HG03095 (cell line): ENCODE results near the gene ZNF185.

Experiments
- ATAC-seq: cut with Tn5 transposase; IDR thresholded peaks from one replicate; pipeline ENCODE4 v1.9.1; 2021; ENCODE audit warnings: moderate library complexity; ENCODE audit not compliant: unreplicated experiment

ZNF185 gene

GRCh38 chrX:152915541-152916241 is 17.8 kb downstream of the ZNF185 start:
- ATAC-seq = peak; percentile 77

- no peak for ATAC-seq
Observed at GRCh38 chrX:152917656-152918579, 20.1 kb downstream of the ZNF185 start.

DNA sequence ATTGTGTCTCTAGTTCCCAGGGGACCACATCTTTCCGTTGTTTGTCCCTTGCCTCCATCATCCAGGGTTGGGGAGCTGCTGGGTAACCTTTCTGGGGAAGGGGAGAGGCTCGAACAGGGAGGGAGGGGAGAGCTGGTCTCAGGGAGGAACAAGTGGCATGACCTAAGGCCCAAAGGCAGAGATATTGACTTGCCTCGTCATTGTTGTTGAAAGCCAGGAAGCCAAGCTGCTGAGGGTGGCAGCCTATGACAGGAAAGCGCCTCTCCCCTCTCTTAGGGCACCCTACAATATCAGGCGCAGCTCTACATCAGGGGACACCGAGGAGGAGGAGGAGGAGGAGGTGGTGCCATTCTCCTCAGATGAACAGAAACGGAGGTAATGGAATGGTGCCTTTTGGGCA is 20.8 kb downstream of the ZNF185 start:
- ATAC-seq = no peak

DNA sequence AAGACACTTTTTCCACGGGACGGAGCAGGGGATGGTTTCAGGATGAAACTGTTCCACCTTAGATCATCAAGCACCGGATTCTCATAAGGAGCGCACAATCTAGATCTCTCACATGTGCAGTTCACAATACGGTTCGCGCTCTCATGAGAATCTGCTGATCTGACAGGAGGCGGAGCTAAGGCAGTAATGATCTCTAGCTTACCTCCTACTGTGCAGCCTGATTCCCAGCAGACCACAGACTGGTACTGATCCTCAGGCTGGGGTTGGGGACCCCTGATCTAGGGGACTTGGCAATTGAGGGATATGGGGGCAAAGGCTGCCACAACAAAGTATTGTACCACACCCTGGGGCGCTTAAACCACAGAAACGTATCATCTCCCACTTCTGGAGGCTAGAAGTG is 25.7 kb downstream of the ZNF185 start:
- no peak for ATAC-seq

DNA sequence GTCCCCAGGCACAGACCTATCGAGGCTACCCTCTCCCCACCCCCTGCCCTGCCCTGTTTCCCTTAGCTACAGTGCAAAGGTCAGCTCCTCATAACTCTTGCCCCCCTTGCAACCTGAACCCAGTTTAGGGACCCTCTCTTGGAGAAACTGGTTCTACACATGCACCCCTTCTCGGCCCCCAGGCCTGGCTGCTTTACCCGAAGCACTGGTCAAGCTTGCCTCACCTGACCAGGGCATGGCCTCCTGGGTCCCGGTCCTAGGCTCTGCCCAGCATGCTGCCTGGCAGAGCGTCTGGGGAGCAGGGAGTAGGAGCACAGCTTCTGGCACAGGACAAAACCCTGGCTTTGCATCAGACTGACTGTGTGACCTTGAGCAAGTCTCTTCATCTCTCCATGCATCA is 28.0 kb downstream of the ZNF185 start:
- no peak for ATAC-seq

- ATAC-seq = peak; percentile 84
Observed at GRCh38 chrX:152926279-152926678, 28.4 kb downstream of the ZNF185 start.

DNA sequence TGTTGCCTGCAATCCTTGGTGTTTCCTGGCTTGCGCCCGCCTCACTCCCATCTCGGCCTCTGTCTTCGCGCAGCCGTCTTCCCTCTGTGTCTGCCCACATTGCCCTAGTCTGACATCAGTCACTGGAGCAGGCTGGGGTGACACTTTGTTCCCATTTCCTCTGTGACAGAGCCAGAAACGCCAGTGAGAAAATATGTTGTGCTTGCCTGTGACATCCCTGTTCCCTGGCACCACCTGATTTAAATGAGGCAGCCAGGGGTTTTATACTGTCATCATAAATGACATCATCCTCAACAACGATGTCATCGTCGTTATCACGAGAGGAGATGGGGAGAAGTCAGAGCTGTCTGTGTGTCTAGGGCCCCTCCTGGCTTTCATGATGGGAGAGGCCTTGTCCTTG is 29.1 kb downstream of the ZNF185 start:
- no peak for ATAC-seq

DNA sequence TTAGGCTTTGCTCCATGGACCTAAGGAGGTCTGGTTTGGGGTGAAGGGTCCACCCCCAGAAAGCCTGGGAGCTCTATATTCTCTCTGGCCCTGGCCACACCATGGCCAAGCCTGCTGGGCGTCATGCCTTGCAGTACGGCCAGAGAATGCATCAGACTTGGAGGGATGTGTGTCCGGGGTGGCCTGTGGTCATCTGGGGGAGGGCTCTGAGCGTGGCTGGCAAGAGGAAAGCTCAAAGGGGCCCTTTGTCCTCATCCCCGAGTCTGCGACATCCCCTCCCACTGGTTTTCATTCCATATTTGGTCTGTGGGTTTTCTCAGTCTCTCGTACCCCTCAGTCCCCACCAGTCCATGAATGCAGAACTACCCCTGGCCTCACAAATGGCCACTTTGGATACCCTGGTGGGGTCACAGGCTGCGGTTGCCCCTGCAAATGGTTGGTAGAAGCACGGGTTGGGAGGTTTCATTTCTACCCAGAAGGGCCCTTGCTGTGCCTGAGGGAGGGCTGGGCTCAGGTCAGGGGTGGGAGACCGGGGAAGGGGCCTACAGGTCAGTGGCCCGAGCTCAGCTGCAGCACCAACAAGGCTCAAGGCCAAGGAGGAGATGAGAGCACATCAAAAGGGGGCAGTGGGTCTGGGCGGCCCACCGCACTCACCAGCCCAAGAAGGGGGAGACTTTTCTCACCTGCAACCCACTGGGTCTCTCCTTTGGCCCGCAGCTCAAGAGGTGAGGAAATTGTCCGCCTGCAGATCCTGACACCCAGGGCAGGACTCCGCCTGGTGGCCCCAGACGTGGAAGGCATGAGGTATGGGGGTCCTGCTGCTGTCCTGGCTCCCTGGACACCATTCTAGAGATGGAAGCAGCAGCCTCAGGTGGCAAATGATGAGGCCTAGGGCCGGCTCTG is 30.2 kb downstream of the ZNF185 start:
- no peak for ATAC-seq

GRCh38 chrX:152928761-152929400 is 31.0 kb downstream of the ZNF185 start:
- ATAC-seq = no peak

- no peak for ATAC-seq
Observed at GRCh38 chrX:152929898-152930297, 32.0 kb downstream of the ZNF185 start.

DNA sequence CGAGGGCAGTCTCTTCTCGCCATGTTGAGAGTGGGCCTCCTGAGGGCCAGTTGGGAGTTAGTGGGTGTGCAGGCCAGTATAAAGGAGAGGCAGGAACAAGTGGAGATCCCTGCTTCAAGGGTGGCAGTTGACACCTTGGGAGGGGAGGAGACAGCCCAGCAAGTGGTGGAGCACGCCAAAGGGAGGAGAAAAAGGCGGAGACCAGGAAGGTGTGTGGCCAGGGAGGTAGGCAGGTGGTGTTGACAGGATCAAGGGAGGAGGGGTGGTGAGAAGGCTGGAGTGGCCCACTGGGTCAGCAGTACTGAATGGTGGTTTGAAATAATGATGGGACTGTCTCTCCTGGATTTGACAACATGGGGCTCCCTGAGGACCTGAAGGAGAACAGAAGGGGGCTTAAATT is 32.6 kb downstream of the ZNF185 start:
- no peak for ATAC-seq

- ATAC-seq = no peak
Observed at GRCh38 chrX:152932144-152932543, 34.3 kb downstream of the ZNF185 start.

DNA sequence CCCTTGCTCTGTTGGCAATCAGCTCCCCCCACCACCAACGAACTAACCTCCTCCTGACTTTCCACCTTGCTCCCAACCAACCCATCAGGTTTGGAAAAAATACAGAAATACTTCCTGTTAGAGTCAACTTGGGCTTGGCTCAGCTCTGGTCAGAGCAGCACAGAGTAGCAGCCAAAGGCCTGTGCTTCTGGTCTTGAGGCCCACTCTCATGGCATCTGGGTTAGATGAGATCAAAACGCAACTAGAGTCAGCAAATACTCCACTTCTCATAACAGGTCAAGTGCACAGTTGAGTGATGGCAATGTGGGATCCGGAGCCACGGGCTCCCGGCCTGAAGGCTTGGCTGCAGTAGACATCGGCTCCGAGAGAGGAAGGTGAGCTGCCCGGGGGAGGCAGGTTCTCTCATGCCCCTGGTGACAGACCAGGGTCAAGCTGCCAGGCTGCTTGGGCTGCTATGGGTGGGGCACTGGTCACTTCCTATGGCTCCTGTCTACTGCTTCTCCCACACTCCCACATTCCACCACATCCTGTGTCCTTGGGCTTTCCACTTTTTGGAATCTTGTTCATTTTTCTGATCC is 34.8 kb downstream of the ZNF185 start:
- no peak for ATAC-seq

DNA sequence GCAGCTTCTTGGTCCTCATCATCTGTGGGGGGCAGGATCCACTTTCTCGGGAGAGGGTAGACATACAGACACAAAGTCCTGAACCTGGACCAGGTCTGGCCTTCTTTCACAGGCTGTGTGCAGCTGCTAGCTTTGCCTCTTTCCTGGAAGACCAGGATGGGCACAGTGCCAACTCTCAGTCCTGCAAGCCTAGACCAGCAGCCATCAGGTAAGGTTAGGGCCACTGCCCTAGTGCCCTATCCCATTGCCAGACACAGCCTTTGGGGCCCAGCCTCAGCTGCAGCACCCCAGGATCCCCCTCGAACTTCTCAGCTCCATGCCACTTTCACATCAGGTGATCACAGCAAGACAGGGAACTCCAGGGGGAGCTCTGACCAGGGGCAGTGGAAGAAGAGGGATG is 38.4 kb downstream of the ZNF185 start:
- ATAC-seq = no peak

GRCh38 chrX:152937236-152937635 is 39.4 kb downstream of the ZNF185 start:
- ATAC-seq = no peak

DNA sequence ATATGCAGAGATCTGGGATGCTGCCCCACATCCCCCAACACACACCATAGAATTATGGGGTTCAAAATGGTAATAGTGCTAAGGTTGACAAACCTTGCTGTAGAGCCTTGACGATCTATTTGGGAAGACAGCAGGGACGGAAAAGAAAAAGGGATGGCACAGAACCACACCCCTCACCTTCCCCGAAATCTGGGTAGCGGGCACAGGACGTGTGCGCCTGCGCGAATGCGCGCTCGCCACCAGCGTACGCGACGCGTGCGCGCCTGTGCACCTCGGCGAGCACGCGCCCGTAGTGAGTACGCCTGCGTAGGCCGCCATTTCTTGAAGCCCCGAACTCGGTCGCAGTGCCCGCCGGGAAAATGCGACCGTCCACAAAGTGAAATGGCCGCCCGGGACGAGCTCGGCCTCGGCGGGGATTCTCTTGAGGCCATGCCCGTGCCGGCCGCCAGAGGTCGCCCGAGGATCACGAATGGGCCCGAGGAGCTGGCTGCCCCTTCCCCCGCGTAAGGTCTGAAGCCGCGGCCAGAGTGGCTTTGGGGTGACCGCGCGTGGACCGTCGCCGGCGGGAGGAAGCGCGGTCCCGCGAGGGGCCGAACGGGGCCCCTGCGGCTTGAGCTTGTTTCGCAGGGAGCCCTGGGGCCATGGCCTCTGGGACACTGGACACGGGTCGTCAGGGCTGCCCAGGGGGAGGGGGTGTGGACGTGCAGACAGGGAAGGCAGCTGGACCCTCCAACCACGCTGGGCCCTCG is 43.6 kb downstream of the ZNF185 start:
- ATAC-seq = peak; percentile 97

- ATAC-seq = no peak
Observed at GRCh38 chrX:152942077-152942442, 44.2 kb downstream of the ZNF185 start.

DNA sequence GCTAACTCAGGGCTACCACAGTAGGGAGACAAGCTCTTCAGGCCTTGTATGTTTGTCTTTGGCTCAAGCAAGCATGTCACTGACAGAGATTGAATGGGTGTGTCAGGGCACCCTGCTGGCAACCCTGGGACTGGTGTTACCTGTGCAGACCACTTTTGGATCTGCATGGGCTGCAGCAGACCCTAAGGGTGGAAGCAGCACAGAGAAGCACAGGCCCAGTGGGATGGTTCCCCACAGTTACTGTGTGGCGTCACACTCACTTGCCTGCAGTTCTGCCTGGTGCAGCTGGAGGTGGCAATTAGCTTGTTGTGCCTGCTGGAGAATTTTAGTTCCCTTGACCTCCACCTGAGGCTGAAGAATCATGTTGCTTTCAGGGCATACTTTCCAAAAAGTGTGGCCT is 46.0 kb downstream of the ZNF185 start:
- ATAC-seq = no peak

GRCh38 chrX:152945021-152945979 is 47.4 kb downstream of the ZNF185 start:
- ATAC-seq = no peak
